WTC11 (cell line): Measurements from ENCODE around the gene S1PR5. TPM values are rescaled to one million over a fixed set of nuclear protein-coding genes. Genes with fewer than 3 reads are reported as not detected.

Source experiments
- ATAC-seq: fragments of 200-7000 bp; cut with Tn5 transposase; 2 replicates; pipeline ENCODE4 v1.10.0; 2021; ENCODE audit warnings: mild to moderate bottlenecking, moderate library complexity
- CTCF ChIA-PET: fragments of 300-600 bp; sonication (Branson Sonifier 250); formaldehyde crosslinking; loops from one replicate; lab custom pipeline; 2021; ENCODE audit warnings: antibody characterized with exemption; lab: Charles Lee
- POLR2A ChIA-PET: fragments of 350-600 bp; sonication (Branson Sonifier 250); formaldehyde crosslinking; loops from one replicate; lab custom pipeline; 2021; ENCODE audit warnings: antibody characterized with exemption; lab: Charles Lee
- DNase-seq: peaks from one replicate; pipeline ENCODE4 v3.0.0; 2021; ENCODE audit warnings: low spot score
- H3K27ac Mint-ChIP-seq: 2 replicates; pipeline ENCODE4 v1.8.0; 2021; ENCODE audit warnings: mixed read lengths
- H3K27me3 Mint-ChIP-seq: 2 replicates; pipeline ENCODE4 v1.8.0; 2021; ENCODE audit warnings: low read depth, mild to moderate bottlenecking, moderate library complexity, mixed read lengths
- H3K36me3 Mint-ChIP-seq: 2 replicates; pipeline ENCODE4 v1.8.0; 2021; ENCODE audit warnings: mixed read lengths
- H3K4me1 Mint-ChIP-seq: 2 replicates; pipeline ENCODE4 v1.8.0; 2022; ENCODE audit warnings: mixed read lengths
- H3K4me3 Mint-ChIP-seq: 2 replicates; pipeline ENCODE4 v1.8.0; 2021; ENCODE audit warnings: mild to moderate bottlenecking, moderate library complexity, mixed read lengths
- H3K9me3 Mint-ChIP-seq: 2 replicates; pipeline ENCODE4 v1.8.0; 2021; ENCODE audit warnings: mixed read lengths
- AR ChIP-seq: fragments of 250-450 bp; sonication (Bioruptor Pico); IDR thresholded peaks from 2 replicates; pipeline ENCODE4 v1.9.0; 2021; ENCODE audit warnings: mild to moderate bottlenecking
- ATF2 ChIP-seq: sonication (generic); formaldehyde crosslinking; IDR thresholded peaks from 2 replicates; pipeline ENCODE4 v1.8.1; 2022; ENCODE audit warnings: low read depth, missing genetic modification reagents, borderline replicate concordance
- ATF6 ChIP-seq: sonication (generic); formaldehyde crosslinking; IDR thresholded peaks from 2 replicates; pipeline ENCODE4 v1.8.1; 2023; ENCODE audit warnings: mild to moderate bottlenecking, missing genetic modification reagents
- CBFB ChIP-seq: sonication (generic); formaldehyde crosslinking; IDR thresholded peaks from 2 replicates; pipeline ENCODE4 v1.8.1; 2022; ENCODE audit warnings: mild to moderate bottlenecking, low read depth, missing genetic modification reagents
- E2F5 ChIP-seq: sonication (generic); formaldehyde crosslinking; IDR thresholded peaks from 2 replicates; pipeline ENCODE4 v1.8.1; 2022; ENCODE audit warnings: mild to moderate bottlenecking, moderate library complexity, missing genetic modification reagents
- GRHL2 ChIP-seq: fragments of 250-450 bp; sonication (Bioruptor Pico); IDR thresholded peaks from 2 replicates; pipeline ENCODE4 v1.8.0; 2022; ENCODE audit warnings: mild to moderate bottlenecking, moderate library complexity; ENCODE audit not compliant: insufficient replicate concordance, severe bottlenecking
- IRF1 ChIP-seq: sonication (generic); formaldehyde crosslinking; IDR thresholded peaks from 2 replicates; pipeline ENCODE4 v1.8.0; 2023; ENCODE audit warnings: missing genetic modification reagents
- PRDM15 ChIP-seq: sonication (generic); formaldehyde crosslinking; IDR thresholded peaks from 2 replicates; pipeline ENCODE4 v1.8.0; 2022; ENCODE audit warnings: missing genetic modification reagents
- TEAD4 ChIP-seq: sonication (generic); formaldehyde crosslinking; IDR thresholded peaks from 2 replicates; pipeline ENCODE4 v1.8.0; 2022; ENCODE audit warnings: mild to moderate bottlenecking, missing genetic modification reagents
- ZMAT4 ChIP-seq: fragments of 250-450 bp; sonication (Bioruptor Pico); IDR thresholded peaks from 2 replicates; pipeline ENCODE4 v1.9.0; 2021; ENCODE audit warnings: mild to moderate bottlenecking
- ZNF423 ChIP-seq: fragments of 250-450 bp; sonication (Bioruptor Pico); IDR thresholded peaks from 2 replicates; pipeline ENCODE4 v2.1.2; 2022; ENCODE audit warnings: mild to moderate bottlenecking, moderate library complexity
- total RNA-seq: library from RNA; stranded (reverse); gene quantifications from 3 replicates; pipeline ENCODE4 v1.2.3, GENCODE V29; 2021

S1PR5 gene
- total RNA-seq, 1 experiment from 2014 or later = 5.4 TPM

- no peak for TF ChIP-seq ATF6 (CRISPR knock-in tag)
- TF ChIP-seq ZNF423 (CRISPR knock-in tag) = no peak
These were observed 40.5 kb upstream of the S1PR5 start (continued) for GRCh38 chr19:10557603-10558197.

- Mint-ChIP-seq H3K27me3 (no peaks in the 10 kb centered on the region), H3K36me3 (peaks cover 46% of the 10 kb centered on the region), H3K4me3 (no peak overlapping the region), H3K27ac (no peak overlapping the region), H3K9me3 (no peaks in the 10 kb centered on the region), H3K4me1 (no peaks in the 10 kb centered on the region)
- no peak for TF ChIP-seq IRF1 (CRISPR knock-in tag)
- TF ChIP-seq AR = no peak
- TF ChIP-seq GRHL2 = no peak
- TF ChIP-seq ZMAT4 (CRISPR knock-in tag) = no peak
- TF ChIP-seq PRDM15 = no peak
- TF ChIP-seq TEAD4 (CRISPR knock-in tag) = no peak
- TF ChIP-seq E2F5 = no peak
- TF ChIP-seq ATF2 (CRISPR knock-in tag) = no peak
- TF ChIP-seq CBFB (CRISPR knock-in tag) = no peak
- ChIA-PET POLR2A (no interaction called here), CTCF (interaction anchor here (0.8 to 2.4 kb wide), 5 partner anchors 10 to 144 kb away, joined by 3 to 6 read pairs (median 3); partner anchors contain the start of gene KRI1)
- no peak for DNase-seq
- ATAC-seq = no peak
These were observed 38.3 kb upstream of the S1PR5 start for GRCh38 chr19:10555610-10555973.
